Adrenal gland (tissue), 5 donors: ENCODE data around the gene RNFT2.
"Not testable (repeated sequence)": the region's sequence is repeated elsewhere in the genome, so short reads cannot be mapped to it uniquely, and the experiment has no call there.

Source experiments
- CTCF ChIP-seq, 6 experiments: fragments of 450-650 bp in 4 of 6; fragments of 200-600 bp in 2 of 6; sonication (generic) in 1 of 6; IDR thresholded peaks; 1 replicate in 5 of 6; 2 replicates in 1 of 6; pipeline versions ENCODE4 v1.5.1 to v1.8.0; 2016 to 2021; ENCODE audit warnings: antibody characterized with exemption in 6 of 6, mild to moderate bottlenecking in 2 of 6, moderate library complexity in 1 of 6
- POLR2A ChIP-seq, 2 donors: fragments of 450-650 bp; IDR thresholded peaks; one replicate each; pipeline ENCODE4 v1.6.1; 2017; ENCODE audit warnings: antibody characterized with exemption in 2 of 2, mild to moderate bottlenecking in 2 of 2, moderate library complexity in 1 of 2
- donor health status: DM: no; HTN: no; CAD: no.

GRCh38 chr12:116754097-116754496, 16.0 kb downstream of the RNFT2 start:
- TF ChIP-seq CTCF, POLR2A (IDR thresholded peaks at IDR 0.05): not testable (repeated sequence)
